H9 (cell line): ENCODE measurements around the gene SNRNP70. TPM values are rescaled to one million over a fixed set of nuclear protein-coding genes. Genes with fewer than 3 reads are reported as not detected.

ENCODE experiments used
- DNase-seq: peaks from one replicate; pipeline ENCODE4 v3.0.0-alpha.2; 2017
- H2AFZ ChIP-seq: one replicate; pipeline ENCODE4 v1.6.1; 2013; ENCODE audit warnings: mild to moderate bottlenecking, low read length, control low read depth, moderate library complexity
- H2AK5ac ChIP-seq: 2 replicates; pipeline ENCODE4 v1.6.1; 2013; ENCODE audit warnings: low read length, control low read depth, mixed read lengths; ENCODE audit not compliant: insufficient read length
- H2BK120ac ChIP-seq: one replicate; pipeline ENCODE4 v1.6.1; 2013; ENCODE audit warnings: low read depth, mild to moderate bottlenecking, low read length, control low read depth, inconsistent platforms; ENCODE audit not compliant: poor library complexity, severe bottlenecking
- H2BK12ac ChIP-seq: 2 replicates; pipeline ENCODE4 v1.6.1; 2013; ENCODE audit warnings: low read length, control low read depth, mixed read lengths, low read depth; ENCODE audit not compliant: insufficient read length
- H2BK15ac ChIP-seq: 2 replicates; pipeline ENCODE4 v1.6.1; 2013; ENCODE audit warnings: low read depth, low read length, control low read depth
- H2BK20ac ChIP-seq: one replicate; pipeline ENCODE4 v1.6.1; 2013; ENCODE audit warnings: low read depth, mild to moderate bottlenecking, low read length, control low read depth, inconsistent platforms; ENCODE audit not compliant: poor library complexity, severe bottlenecking
- H2BK5ac ChIP-seq: 2 replicates; pipeline ENCODE4 v1.6.1; 2013; ENCODE audit warnings: low read length, control low read depth, mixed read lengths; ENCODE audit not compliant: insufficient read length
- H3K14ac ChIP-seq: 2 replicates; pipeline ENCODE4 v1.6.1; 2013; ENCODE audit warnings: low read length, control low read depth; ENCODE audit not compliant: insufficient read depth
- H3K18ac ChIP-seq: 2 replicates; pipeline ENCODE4 v1.6.1; 2013; ENCODE audit warnings: low read depth, mild to moderate bottlenecking, mixed read lengths, low read length, control low read depth; ENCODE audit not compliant: insufficient read length
- H3K23ac ChIP-seq: 2 replicates; pipeline ENCODE4 v1.6.1; 2013; ENCODE audit warnings: low read length, control low read depth, mixed read lengths, low read depth; ENCODE audit not compliant: insufficient read length
- H3K23me2 ChIP-seq: 2 replicates; pipeline ENCODE4 v1.6.1; 2013; ENCODE audit warnings: low read depth, mild to moderate bottlenecking, mixed read lengths, low read length, control low read depth; ENCODE audit not compliant: insufficient read length, poor library complexity, severe bottlenecking
- H3K27ac ChIP-seq: 2 replicates; pipeline ENCODE4 v1.5.1; 2013; ENCODE audit warnings: low read length, control low read depth, mixed read lengths, low read depth; ENCODE audit not compliant: insufficient read length
- H3K27me3 ChIP-seq: 2 replicates; pipeline ENCODE4 v1.6.1; 2013; ENCODE audit warnings: low read length, control low read depth, inconsistent platforms; ENCODE audit not compliant: insufficient read depth
- H3K4ac ChIP-seq: 2 replicates; pipeline ENCODE4 v1.6.1; 2013; ENCODE audit warnings: low read depth, mild to moderate bottlenecking, control low read depth, inconsistent platforms, low read length, moderate library complexity
- H3K4me1 ChIP-seq: 2 replicates; pipeline ENCODE4 v1.6.1; 2013; ENCODE audit warnings: low read length, control low read depth, inconsistent platforms; ENCODE audit not compliant: insufficient read depth
- H3K4me2 ChIP-seq: 2 replicates; pipeline ENCODE4 v1.6.1; 2013; ENCODE audit warnings: low read length, control low read depth, mixed read lengths; ENCODE audit not compliant: insufficient read length, insufficient read depth
- H3K56ac ChIP-seq: 2 replicates; pipeline ENCODE4 v1.6.1; 2013; ENCODE audit warnings: low read depth, mild to moderate bottlenecking, mixed read lengths, low read length, control low read depth; ENCODE audit not compliant: insufficient read length
- H3K79me1 ChIP-seq: 2 replicates; pipeline ENCODE4 v1.6.1; 2013; ENCODE audit warnings: low read depth, mild to moderate bottlenecking, moderate library complexity, low read length, control low read depth, inconsistent platforms; ENCODE audit not compliant: insufficient read depth, poor library complexity, severe bottlenecking
- H3K79me2 ChIP-seq: 2 replicates; pipeline ENCODE4 v1.6.1; 2013; ENCODE audit warnings: low read length, control low read depth, inconsistent platforms; ENCODE audit not compliant: insufficient read depth
- H3K9ac ChIP-seq: 2 replicates; pipeline ENCODE4 v1.6.1; 2013; ENCODE audit warnings: low read length, control low read depth, mixed read lengths; ENCODE audit not compliant: insufficient read length; ENCODE audit errors: extremely low read depth
- H3K9me3 ChIP-seq: one replicate; pipeline ENCODE4 v1.6.1; 2013; ENCODE audit warnings: low read depth, low read length, inconsistent platforms; ENCODE audit not compliant: control insufficient read depth
- H3T11ph ChIP-seq: one replicate; pipeline ENCODE4 v1.6.1; 2013; ENCODE audit warnings: mild to moderate bottlenecking, low read length, control low read depth, inconsistent platforms
- H4K20me1 ChIP-seq: one replicate; pipeline ENCODE4 v1.6.1; 2013; ENCODE audit not compliant: control insufficient read depth, insufficient read length, insufficient read depth
- H4K5ac ChIP-seq: 2 replicates; pipeline ENCODE4 v1.6.1; 2013; ENCODE audit warnings: low read depth, mild to moderate bottlenecking, mixed read lengths, low read length, control low read depth; ENCODE audit not compliant: insufficient read length
- H4K8ac ChIP-seq: replicated peaks from 2 replicates; pipeline ENCODE4 v1.6.1; 2013; ENCODE audit warnings: low read length, control low read depth, mixed read lengths, low read depth; ENCODE audit not compliant: insufficient read length
- H4K91ac ChIP-seq: 2 replicates; pipeline ENCODE4 v1.6.1; 2013; ENCODE audit warnings: low read depth, mild to moderate bottlenecking, moderate library complexity, mixed read lengths, low read length, control low read depth; ENCODE audit not compliant: insufficient read length
- H3K27ac Mint-ChIP-seq, 3 experiments: 2 replicates in 2 of 3; 3 replicates in 1 of 3; pipeline ENCODE4 v1.8.0; 2020 to 2021; ENCODE audit warnings: mixed read lengths in 3 of 3, mild to moderate bottlenecking in 1 of 3, moderate library complexity in 1 of 3
- H3K27me3 Mint-ChIP-seq: 2 replicates; pipeline ENCODE4 v1.8.0; 2021; ENCODE audit warnings: low read depth, mild to moderate bottlenecking, moderate library complexity, mixed read lengths
- H3K36me3 Mint-ChIP-seq, 3 experiments: 2 replicates in 2 of 3; 3 replicates in 1 of 3; pipeline ENCODE4 v1.8.0; 2020 to 2021; ENCODE audit warnings: low read depth in 3 of 3, mixed read lengths in 3 of 3; ENCODE audit not compliant: insufficient read depth in 1 of 3
- H3K4me1 Mint-ChIP-seq, 2 experiments: 2 replicates each; pipeline ENCODE4 v1.8.0; 2020; ENCODE audit warnings: mixed read lengths in 2 of 2
- H3K4me3 Mint-ChIP-seq, 2 experiments: 2 replicates in 1 of 2; 3 replicates in 1 of 2; pipeline ENCODE4 v1.8.0; 2020 to 2021; ENCODE audit warnings: mild to moderate bottlenecking in 2 of 2, mixed read lengths in 2 of 2, moderate library complexity in 1 of 2
- H3K9me3 Mint-ChIP-seq, 2 experiments: 2 replicates in 1 of 2; 3 replicates in 1 of 2; pipeline ENCODE4 v1.8.0; 2020; ENCODE audit warnings: mild to moderate bottlenecking in 2 of 2, mixed read lengths in 2 of 2, moderate library complexity in 1 of 2
- CTCF ChIP-seq: fragments of 200-600 bp; sonication (generic); conservative IDR thresholded peaks from 3 replicates; pipeline ENCODE4 v1.8.0; 2021; ENCODE audit warnings: antibody characterized with exemption, mild to moderate bottlenecking
- WGBS: extraction: QIAGEN DNeasy Blood & Tissue Kit; methylation state at CpG from one replicate; pipeline ENCODE4 v1.1.7; 2013; ENCODE audit warnings: missing lambda C conversion rate, low lambda C conversion rate, mixed read lengths; ENCODE audit not compliant: insufficient read length; ENCODE audit errors: extremely low coverage; 5-methylcytosine and 5-hydroxymethylcytosine counted together
- total RNA-seq: library from RNA; stranded (reverse); gene quantifications from 2 replicates; pipeline ENCODE4 v1.2.1, GENCODE V29; 2021

SNRNP70 gene
- total RNA-seq, 1 experiment from 2014 or later, result 295 TPM

- Histone ChIP-seq H3T11ph (no peak overlapping the region), H3K4me1 (peaks cover 7% of the 10 kb centered on the region; the same call in 1 of the 2 replicates), H2AFZ (no peak overlapping the region), H3K9ac (no peak overlapping the region), H4K20me1 (no peaks in the 10 kb centered on the region), H2BK15ac (no peak overlapping the region), H3K9me3 (no peaks in the 10 kb centered on the region), H2AK5ac (no peak overlapping the region), H4K91ac (no peak overlapping the region), H3K23ac (no peak overlapping the region), H3K14ac (no peak overlapping the region), H3K27ac (no peak overlapping the region), H3K4me2 (no peak overlapping the region), H3K4ac (no peak overlapping the region), H3K79me1 (no peaks in the 10 kb centered on the region), H3K56ac (no peak overlapping the region), H2BK5ac (no peak overlapping the region), H2BK120ac (no peak overlapping the region), H3K27me3 (no peaks in the 10 kb centered on the region; the same call in 1 of the 2 replicates), H2BK12ac (no peak overlapping the region), H3K79me2 (no peaks in the 10 kb centered on the region), H3K23me2 (peaks cover 27% of the 10 kb centered on the region), H4K5ac (no peak overlapping the region), H4K8ac (no peak overlapping the region), H2BK20ac (no peak overlapping the region), H3K18ac (no peak overlapping the region)
- Mint-ChIP-seq H3K4me1 (peaks cover 20 to 50% of the 10 kb centered on the region in 2 experiments), H3K36me3 (peaks cover 0 to 10% (median 0%) of the 10 kb centered on the region in 3 experiments; a peak in 3 of 7 replicates), H3K9me3 (peaks cover 0 to 6% of the 10 kb centered on the region in 2 experiments; a peak in 3 of 5 replicates), H3K4me3 (no peak overlapping the region), H3K27ac (no peak overlapping the region), H3K27me3 (peaks cover 54% of the 10 kb centered on the region)
- WGBS, result no CpG with 5 or more reads among the region's 6 CpGs
- no peak for TF ChIP-seq CTCF
- no peak for DNase-seq
These were observed 69.0 kb downstream of the SNRNP70 start for GRCh38 chr19:49154279-49154678.
